K562 (cell line): ENCODE data around the gene KCNJ4. TPM values are rescaled to one million over a fixed set of nuclear protein-coding genes. Genes with fewer than 3 reads are reported as not detected.

Experiments
- ARID4B ChIP-seq: sonication (generic); formaldehyde crosslinking; IDR thresholded peaks from 2 replicates; pipeline ENCODE4 v1.8.0; 2022; ENCODE audit warnings: mild to moderate bottlenecking, missing genetic modification reagents
- DNMT1 ChIP-seq: fragments of 450-650 bp; IDR thresholded peaks from 2 replicates; pipeline ENCODE4 v1.6.1; 2016; ENCODE audit warnings: antibody characterized with exemption, mild to moderate bottlenecking
- HBP1 ChIP-seq: fragments of 450-650 bp; formaldehyde crosslinking; IDR thresholded peaks from 2 replicates; pipeline ENCODE4 v1.4.0; 2022; ENCODE audit warnings: missing genetic modification characterization
- HDAC2 ChIP-seq: fragments of 450-650 bp; IDR thresholded peaks from 2 replicates; pipeline ENCODE4 v1.6.1; 2016; ENCODE audit warnings: mild to moderate bottlenecking
- HIVEP1 ChIP-seq: fragments of 250-450 bp; sonication (Bioruptor Pico); IDR thresholded peaks from 2 replicates; pipeline ENCODE4 v1.4.0; 2020; ENCODE audit warnings: mild to moderate bottlenecking
- KDM1A ChIP-seq, 2 experiments: fragments of 450-650 bp; IDR thresholded peaks; 2 replicates each; pipeline ENCODE4 v1.6.1; 2016; ENCODE audit warnings: mild to moderate bottlenecking in 2 of 2
- MCM5 ChIP-seq: fragments of 450-650 bp; IDR thresholded peaks from 2 replicates; pipeline ENCODE4 v1.6.1; 2016; ENCODE audit warnings: low read depth
- RAD51 ChIP-seq: fragments of 450-650 bp; IDR thresholded peaks from 2 replicates; pipeline ENCODE4 v1.7.1; 2016; ENCODE audit warnings: low read depth, mild to moderate bottlenecking, borderline replicate concordance
- RBBP5 ChIP-seq: fragments of 200-600 bp; sonication (generic); IDR thresholded peaks from 2 replicates; pipeline ENCODE4 v1.6.1; 2012; ENCODE audit warnings: borderline replicate concordance, mild to moderate bottlenecking, low read length, control low read depth, inconsistent platforms; ENCODE audit not compliant: insufficient read depth, poor library complexity, severe bottlenecking
- TRIM24 ChIP-seq, 2 experiments: fragments of 450-650 bp; IDR thresholded peaks; 2 replicates each; pipeline ENCODE4 v1.6.1; 2016
- ZNF232 ChIP-seq: sonication (generic); formaldehyde crosslinking; IDR thresholded peaks from 2 replicates; pipeline ENCODE4 v1.8.0; 2022; ENCODE audit warnings: mild to moderate bottlenecking, missing genetic modification reagents
- ZNF589 ChIP-seq: fragments of 200-800 bp; sonication (Bioruptor generic); IDR thresholded peaks from 2 replicates; pipeline ENCODE4 v1.6.1; 2016; ENCODE audit warnings: low read depth, missing genetic modification characterization, missing compliant biosample characterization
- ZNF780A ChIP-seq: fragments of 250-450 bp; sonication (Bioruptor Pico); IDR thresholded peaks from 2 replicates; pipeline ENCODE4 v1.5.0; 2021; ENCODE audit warnings: mild to moderate bottlenecking
- polyA plus RNA-seq, 8 experiments: library from polyadenylated mRNA; depleted of rRNA in 4 of 8; stranded (reverse) in 5 of 8; unstranded in 3 of 8; fragments of >200 nt; fragmentation: Nextera tagmentation in 2 of 8; fragmentation: Illumina TruSeq in 1 of 8; extraction: Ambion mirVana in 2 of 8; extraction: Trizol in 1 of 8; gene quantifications; 2 replicates each; pipeline versions ENCODE4 v1.2.1 to v1.2.3, GENCODE V29; 2011 to 2014; ENCODE audit warnings: inconsistent platforms in 1 of 8, missing spikeins in 1 of 8
- total RNA-seq, 7 experiments: library from RNA; depleted of rRNA in 6 of 7; stranded (reverse); fragments of >200 nt in 6 of 7; fragmentation: Illumina TruSeq in 2 of 7; extraction: Trizol in 2 of 7; gene quantifications; 2 replicates each; pipeline versions ENCODE4 v1.2.1 to v1.2.3, GENCODE V29; 2011 to 2021; ENCODE audit warnings: low replicate concordance in 1 of 7
- TF ChIP-seq, protein P1 (sequence below): fragments of 250-450 bp; sonication (Bioruptor Pico); IDR thresholded peaks from 2 replicates; pipeline ENCODE4 v1.9.0; 2021; ENCODE audit warnings: mild to moderate bottlenecking
- TF ChIP-seq, protein P2 (sequence below): fragments of 450-650 bp; formaldehyde crosslinking; IDR thresholded peaks from 2 replicates; pipeline ENCODE4 v1.4.0; 2020; ENCODE audit warnings: mild to moderate bottlenecking, mixed read lengths

Gene KCNJ4
- total and polyA plus RNA-seq, 9 of the 15 experiments (the other 6 are each of a cell fraction or from before 2014, with no cell fraction given), result 0.07 to 0.55 (median 0.09) TPM; not detected in 4

DNA sequence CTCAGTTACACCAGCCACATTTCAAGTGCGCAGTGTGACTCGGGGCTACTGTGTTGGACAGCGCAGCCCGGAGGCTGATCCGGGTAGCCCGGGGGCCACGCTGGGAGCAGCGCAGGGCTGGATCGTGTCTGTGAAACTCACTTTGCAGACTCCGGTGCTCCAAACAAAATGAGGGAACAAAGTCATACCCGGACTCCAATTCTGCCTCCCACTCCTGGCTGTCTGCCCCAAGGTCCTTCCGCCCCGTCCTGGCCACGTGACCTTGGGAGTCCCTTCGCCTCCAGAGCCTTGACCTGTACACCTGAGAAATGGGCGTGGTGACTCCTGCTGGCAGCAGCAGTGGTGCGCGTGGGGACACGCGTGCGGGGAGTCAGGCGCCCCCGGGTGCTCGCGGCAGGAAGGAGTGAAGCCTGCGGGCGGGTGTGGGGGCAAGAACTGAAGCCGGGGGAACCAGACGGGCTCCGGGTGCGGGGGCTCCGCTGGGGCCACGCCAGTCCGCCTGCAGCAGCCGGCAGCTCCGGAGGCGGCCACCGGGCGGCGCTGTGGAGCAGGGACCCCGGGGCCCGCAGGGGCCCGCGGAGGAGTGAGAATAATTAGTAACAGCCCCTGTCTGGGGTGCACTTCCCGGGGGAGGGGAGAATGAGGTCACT, 42.4 kb downstream of the KCNJ4 start (continued):
- TF ChIP-seq HBP1 (no peak), RAD51 (peak; percentile 80), DNMT1 (no peak), TRIM24 (IDR thresholded peaks at IDR 0.05) (no peak), ZNF232 (CRISPR knock-in tag) (no peak), ZNF589 (CRISPR knock-in tag) (no peak), HDAC2 (0 out of 2 replicates have a peak, but pooled peaks have one; percentile 33), KDM1A (IDR thresholded peaks at IDR 0.05) (0 out of 4 replicates have a peak, but pooled peaks of 1 of the 2 experiments have one; percentile 35), ARID4B (CRISPR knock-in tag) (0 out of 2 replicates have a peak, but pooled peaks have one; percentile 22), ZNF780A (CRISPR knock-in tag) (no peak), RBBP5 (no peak), MCM5 (no peak), HIVEP1 (CRISPR knock-in tag) (no peak)
- TF ChIP-seq, protein P1, sequence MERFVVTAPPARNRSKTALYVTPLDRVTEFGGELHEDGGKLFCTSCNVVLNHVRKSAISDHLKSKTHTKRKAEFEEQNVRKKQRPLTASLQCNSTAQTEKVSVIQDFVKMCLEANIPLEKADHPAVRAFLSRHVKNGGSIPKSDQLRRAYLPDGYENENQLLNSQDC (CRISPR knock-in tag), result no peak
- TF ChIP-seq, protein P2, sequence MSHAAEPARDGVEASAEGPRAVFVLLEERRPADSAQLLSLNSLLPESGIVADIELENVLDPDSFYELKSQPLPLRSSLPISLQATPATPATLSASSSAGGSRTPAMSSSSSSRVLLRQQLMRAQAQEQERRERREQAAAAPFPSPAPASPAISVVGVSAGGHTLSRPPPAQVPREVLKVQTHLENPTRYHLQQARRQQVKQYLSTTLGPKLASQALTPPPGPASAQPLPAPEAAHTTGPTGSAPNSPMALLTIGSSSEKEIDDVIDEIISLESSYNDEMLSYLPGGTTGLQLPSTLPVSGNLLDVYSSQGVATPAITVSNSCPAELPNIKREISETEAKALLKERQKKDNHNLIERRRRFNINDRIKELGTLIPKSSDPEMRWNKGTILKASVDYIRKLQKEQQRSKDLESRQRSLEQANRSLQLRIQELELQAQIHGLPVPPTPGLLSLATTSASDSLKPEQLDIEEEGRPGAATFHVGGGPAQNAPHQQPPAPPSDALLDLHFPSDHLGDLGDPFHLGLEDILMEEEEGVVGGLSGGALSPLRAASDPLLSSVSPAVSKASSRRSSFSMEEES, result peak; percentile 35; the same call in 1 of the 2 replicates
